Duodenal mucosa (tissue), 2 donors: ENCODE measurements around the gene IKZF3.
"Not testable (repeated sequence)": the region's sequence is repeated elsewhere in the genome, so short reads cannot be mapped to it uniquely, and the experiment has no call there.

Experiments used
- H3K27ac ChIP-seq: one replicate; pipeline ENCODE4 v1.7.0; 2013; ENCODE audit warnings: low read depth, low read length
- H3K27me3 ChIP-seq, 2 donors: one replicate each; pipeline ENCODE4 v1.7.0; 2013; ENCODE audit warnings: low read length in 2 of 2, control low read depth in 1 of 2; ENCODE audit not compliant: insufficient read depth in 2 of 2, control insufficient read depth in 1 of 2
- H3K36me3 ChIP-seq, 2 donors: one replicate each; pipeline ENCODE4 v1.7.0; 2013; ENCODE audit warnings: low read length in 2 of 2, control low read depth in 1 of 2; ENCODE audit not compliant: insufficient read depth in 2 of 2, control insufficient read depth in 1 of 2
- H3K4me1 ChIP-seq, 2 donors: one replicate each; pipeline ENCODE4 v1.7.0; 2013; ENCODE audit warnings: low read length in 2 of 2, control low read depth in 1 of 2; ENCODE audit not compliant: insufficient read depth in 2 of 2, control insufficient read depth in 1 of 2
- H3K4me3 ChIP-seq, 2 donors: one replicate each; pipeline ENCODE4 v1.7.0; 2013; ENCODE audit warnings: low read length in 2 of 2, low read depth in 1 of 2
- H3K9ac ChIP-seq, 2 donors: one replicate each; pipeline ENCODE4 v1.7.0; 2013; ENCODE audit warnings: low read length in 2 of 2, low read depth in 1 of 2
- H3K9me3 ChIP-seq, 2 donors: one replicate each; pipeline ENCODE4 v1.7.0; 2013; ENCODE audit warnings: low read length in 2 of 2, control low read depth in 1 of 2; ENCODE audit not compliant: control insufficient read depth in 1 of 2

IKZF3 gene

DNA sequence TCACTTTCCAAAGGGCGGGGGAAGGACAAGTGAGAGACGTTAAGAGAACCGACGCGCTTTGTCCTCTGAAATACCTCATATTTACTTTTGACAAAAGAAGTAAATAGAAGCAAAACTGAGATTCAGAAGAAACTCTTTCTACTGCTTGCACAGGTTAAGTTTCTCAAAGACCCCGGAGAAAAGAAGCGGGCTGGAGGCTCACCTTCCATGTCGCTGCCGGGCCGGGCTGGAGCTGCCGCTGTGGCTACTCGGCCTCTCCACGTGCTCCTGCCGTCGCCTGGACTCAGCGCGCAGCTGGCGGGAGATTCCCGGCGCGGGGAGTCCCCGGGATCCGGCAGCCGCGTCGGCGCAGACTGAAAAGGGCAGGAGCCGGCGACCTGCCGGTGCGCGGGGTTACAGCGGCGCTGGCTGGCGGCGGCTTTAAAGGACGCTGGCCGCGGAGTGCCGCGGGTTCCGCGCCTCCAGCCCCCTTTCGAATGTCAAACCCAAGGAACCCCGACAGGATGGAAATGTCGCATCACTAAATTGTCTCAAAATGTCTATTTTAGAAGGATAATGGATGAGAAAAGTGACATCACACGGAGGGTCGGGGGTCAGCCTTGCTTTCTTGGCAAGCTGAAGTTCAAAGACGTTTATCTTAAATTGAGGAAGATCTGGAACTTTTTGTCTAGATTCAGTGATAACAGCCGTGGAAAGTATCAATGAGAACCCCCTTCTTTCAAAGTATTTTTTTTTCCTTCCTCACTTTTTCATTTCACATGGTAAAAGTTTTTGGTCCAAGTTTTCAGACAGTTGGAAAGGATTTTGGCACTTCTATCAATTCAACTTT lies at the start of gene IKZF3:
Gene IKZF3, minus strand, starts transcription at position 395 of the 829 bp plus-strand sequence. Its CDS starts 186 bp downstream, at position 209.
- Histone ChIP-seq H3K27ac (peak within 1 kb of the TSS; percentile 17), H3K4me1 (peaks cover 4 to 10% of the 10 kb centered on the region in 2 donors), H3K36me3 (no peaks in the 10 kb centered on the region), H3K27me3 (peaks cover 29 to 35% of the 10 kb centered on the region in 2 donors), H3K4me3 (peak within 1 kb of the TSS; percentile 56 to 63), H3K9ac (peak within 1 kb of the TSS; percentile 18 to 33), H3K9me3 (no peaks in the 10 kb centered on the region)

DNA sequence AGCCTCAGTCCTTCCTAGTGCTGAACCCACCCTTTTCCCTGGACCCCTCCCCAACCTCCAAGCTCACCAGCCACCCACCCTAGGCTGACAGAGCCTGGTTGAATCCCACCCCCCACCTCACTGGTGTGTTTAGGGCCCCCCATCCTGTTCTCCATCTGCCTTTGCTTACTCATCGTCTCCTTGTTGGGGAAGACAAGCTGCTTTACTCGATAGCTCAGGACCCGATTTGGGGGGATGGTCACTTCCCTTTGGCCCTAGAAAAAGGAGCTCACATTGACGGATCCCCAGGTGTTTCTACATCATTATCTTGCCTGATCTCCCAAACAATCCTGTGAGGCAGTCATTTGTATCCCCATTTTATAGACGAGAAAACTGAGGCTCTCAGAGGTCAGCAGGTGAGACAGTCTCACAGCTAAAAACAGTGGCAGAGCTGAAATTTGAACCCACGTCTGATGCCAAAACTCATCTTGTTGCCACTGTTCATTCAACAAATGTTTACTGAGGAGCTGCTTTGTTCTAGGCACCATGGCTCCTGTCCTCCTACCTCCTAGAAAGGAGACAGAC lies 44.8 kb upstream of the IKZF3 start:
- no peak overlapping the region for H3K4me3 ChIP-seq
- no peaks in the 10 kb centered on the region for H3K9me3 ChIP-seq
- H3K9ac ChIP-seq, result no peak overlapping the region
- H3K4me1 ChIP-seq, result no peaks in the 10 kb centered on the region
- H3K27ac ChIP-seq, result no peak overlapping the region
- H3K36me3 ChIP-seq, result peaks cover 31 to 79% of the 10 kb centered on the region in 2 donors
- no peaks in the 10 kb centered on the region for H3K27me3 ChIP-seq

DNA sequence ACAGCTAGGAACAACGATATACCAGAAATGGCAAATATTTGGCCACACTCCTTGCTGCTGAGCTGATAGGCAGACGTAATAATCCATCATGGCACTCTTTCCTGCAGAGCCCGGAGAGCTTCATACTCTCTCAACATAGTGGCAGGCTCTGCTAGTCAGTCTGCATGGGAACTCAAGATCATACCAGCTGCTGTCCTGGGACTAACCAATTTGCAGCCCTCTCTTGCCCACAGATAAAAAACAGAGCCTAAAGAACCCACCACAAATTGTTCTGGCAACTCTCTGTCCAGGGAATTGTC lies 40.8 kb upstream of the IKZF3 start:
- no peak overlapping the region for H3K9ac ChIP-seq
- H3K27ac ChIP-seq, result no peak overlapping the region
- H3K4me3 ChIP-seq, result no peak overlapping the region
- no peaks in the 10 kb centered on the region for H3K9me3 ChIP-seq
- H3K27me3 ChIP-seq, result no peaks in the 10 kb centered on the region
- peaks cover 32 to 55% of the 10 kb centered on the region in 2 donors for H3K36me3 ChIP-seq
- no peaks in the 10 kb centered on the region for H3K4me1 ChIP-seq

DNA sequence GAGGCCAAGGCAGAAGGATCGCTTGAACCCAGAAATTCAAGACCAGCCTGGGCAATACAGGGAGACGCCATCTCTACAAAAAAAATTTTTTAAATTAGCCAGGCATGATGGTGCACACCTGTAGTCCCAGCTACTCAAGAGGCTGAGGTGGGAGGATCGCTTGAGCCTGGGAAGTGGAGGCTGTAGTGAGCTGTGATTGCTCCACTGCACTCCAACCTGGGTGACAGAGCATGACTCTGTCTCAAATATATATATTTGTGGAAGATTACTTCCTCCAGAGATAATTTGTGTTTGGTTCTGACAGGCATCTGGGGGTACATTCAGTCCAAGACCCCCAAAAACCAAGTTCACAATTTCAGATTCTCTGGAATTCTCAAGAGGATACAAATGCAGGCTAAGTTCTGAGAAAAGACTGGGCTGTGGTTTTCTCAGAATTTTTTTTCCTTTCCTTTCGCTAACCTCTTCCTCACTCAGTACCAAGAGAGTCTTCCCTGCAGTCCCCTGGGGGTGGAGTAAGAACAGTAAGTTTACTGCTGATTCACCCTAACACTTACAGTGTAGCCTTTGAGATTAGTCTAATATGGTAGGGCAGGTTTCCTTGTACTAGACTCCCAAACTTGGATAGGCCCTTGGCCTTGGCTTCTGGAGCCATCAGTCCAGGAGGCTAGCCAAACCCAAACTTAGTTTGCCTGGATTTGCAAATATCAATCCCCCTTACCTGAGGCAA lies 39.2 kb upstream of the IKZF3 start:
- Histone ChIP-seq H3K9ac (no peak overlapping the region), H3K27me3 (no peaks in the 10 kb centered on the region), H3K9me3 (no peaks in the 10 kb centered on the region), H3K4me3 (no peak overlapping the region), H3K4me1 (no peaks in the 10 kb centered on the region), H3K36me3 (peaks cover 21 to 39% of the 10 kb centered on the region in 2 donors), H3K27ac (no peak overlapping the region)

DNA sequence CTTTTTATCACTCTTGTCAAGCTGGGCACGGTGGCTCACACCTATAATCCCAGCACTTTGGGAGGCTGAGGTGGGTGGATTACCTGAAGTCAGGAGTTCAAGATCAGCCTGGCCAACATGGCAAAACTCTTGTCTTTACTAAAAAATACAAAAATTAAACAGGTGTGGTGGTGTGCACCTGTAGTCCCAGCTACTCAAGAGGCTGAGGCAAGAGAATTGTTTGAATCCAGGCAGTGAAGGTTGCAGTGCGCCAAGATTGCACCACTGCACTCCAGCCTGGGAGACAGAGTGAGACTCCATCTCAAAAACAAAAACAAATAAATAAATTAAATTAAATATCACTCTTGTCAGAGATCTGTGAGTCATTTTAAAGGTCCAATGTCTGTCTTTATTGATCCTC lies 37.9 kb upstream of the IKZF3 start:
- not testable (repeated sequence) for H3K4me3 ChIP-seq

DNA sequence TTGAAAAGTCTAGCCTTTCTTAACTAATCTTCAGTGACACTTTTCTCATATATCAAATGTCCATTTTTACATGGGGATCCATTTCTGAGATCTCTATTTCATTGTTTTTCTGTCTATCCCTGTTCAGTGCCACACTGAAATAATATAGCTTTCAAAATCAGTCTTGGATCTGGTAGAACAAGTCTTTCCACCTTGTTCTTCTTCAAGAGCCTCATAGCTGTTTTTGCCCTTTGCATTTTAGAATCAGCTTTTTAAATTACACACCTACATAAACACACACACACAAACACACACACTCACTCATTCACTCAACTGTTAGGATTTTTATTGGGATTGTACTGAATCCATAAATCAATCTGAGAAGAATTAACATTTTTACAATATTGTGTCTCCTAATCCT lies 35.1 kb upstream of the IKZF3 start:
- Histone ChIP-seq H3K9me3 (no peaks in the 10 kb centered on the region), H3K27ac (no peak overlapping the region), H3K4me3 (no peak overlapping the region), H3K36me3 (peaks cover 6 to 7% of the 10 kb centered on the region in 2 donors), H3K4me1 (no peaks in the 10 kb centered on the region), H3K9ac (no peak overlapping the region), H3K27me3 (no peaks in the 10 kb centered on the region)

More for the DNA sequence above, 37.9 kb upstream of the IKZF3 start:
- H3K27ac ChIP-seq, H3K4me1 ChIP-seq, H3K9ac ChIP-seq, H3K27me3 ChIP-seq, H3K9me3 ChIP-seq: not testable (repeated sequence)
- peaks cover 17 to 31% of the 10 kb centered on the region in 2 donors for H3K36me3 ChIP-seq

DNA sequence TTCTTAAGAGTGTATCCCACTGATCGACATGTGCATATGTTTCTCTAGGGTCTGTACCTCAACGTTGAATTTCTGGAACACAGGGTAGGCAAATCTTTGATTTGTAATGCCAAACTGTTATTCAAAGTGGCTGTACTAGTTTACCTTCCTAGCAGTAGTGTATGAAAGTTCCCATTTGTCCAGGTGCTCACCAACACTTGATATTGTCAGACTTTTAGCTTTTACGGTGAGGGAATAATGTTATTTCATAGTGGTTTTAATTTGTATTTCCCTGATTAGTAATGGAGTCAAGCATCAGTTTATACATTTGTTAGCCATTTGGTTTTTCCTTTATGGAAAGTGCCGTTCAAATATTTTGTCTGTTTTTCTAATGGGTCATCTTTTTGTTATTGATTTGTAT lies 34.0 kb upstream of the IKZF3 start:
- H3K36me3 ChIP-seq, result no peaks in the 10 kb centered on the region
- H3K9ac ChIP-seq, result no peak overlapping the region
- H3K4me1 ChIP-seq, result no peaks in the 10 kb centered on the region
- H3K4me3 ChIP-seq, result no peak overlapping the region
- no peaks in the 10 kb centered on the region for H3K9me3 ChIP-seq
- H3K27ac ChIP-seq, result no peak overlapping the region
- H3K27me3 ChIP-seq, result no peaks in the 10 kb centered on the region

DNA sequence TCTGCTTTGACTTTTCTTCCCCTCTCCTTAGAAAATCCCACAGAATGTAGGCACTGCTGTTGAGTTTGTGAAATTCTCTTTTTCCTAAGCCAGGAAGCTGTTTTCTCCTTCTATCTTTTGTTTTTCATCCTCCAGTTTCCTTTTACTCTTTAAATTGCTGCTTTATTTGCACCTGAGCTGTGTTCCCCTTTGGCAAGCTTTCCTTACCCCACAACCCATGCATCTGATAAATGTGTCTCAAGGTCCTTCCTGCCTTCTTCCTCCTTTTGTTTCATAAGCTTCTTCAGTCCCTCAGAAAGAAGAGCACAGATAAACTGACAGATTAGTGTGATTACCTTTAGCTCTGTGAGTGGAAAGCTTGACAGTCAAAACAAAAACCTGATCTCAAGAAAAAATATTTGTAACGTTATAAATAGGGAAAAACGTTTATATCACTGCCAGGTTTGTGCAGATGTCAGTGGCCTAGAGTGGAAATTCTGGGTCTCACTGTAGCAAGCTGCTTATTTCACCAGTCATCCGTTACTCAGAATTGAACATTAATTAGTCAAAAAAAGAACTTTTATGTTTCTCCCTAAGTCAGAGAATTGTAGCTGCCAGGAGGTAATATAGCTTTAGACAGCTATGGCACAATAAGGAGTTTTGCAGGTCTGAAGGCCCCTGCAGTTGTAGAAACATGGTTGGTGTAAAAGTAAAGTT lies 30.7 kb upstream of the IKZF3 start:
- Histone ChIP-seq H3K4me1 (no peaks in the 10 kb centered on the region), H3K27ac (no peak overlapping the region), H3K36me3 (no peaks in the 10 kb centered on the region)

DNA sequence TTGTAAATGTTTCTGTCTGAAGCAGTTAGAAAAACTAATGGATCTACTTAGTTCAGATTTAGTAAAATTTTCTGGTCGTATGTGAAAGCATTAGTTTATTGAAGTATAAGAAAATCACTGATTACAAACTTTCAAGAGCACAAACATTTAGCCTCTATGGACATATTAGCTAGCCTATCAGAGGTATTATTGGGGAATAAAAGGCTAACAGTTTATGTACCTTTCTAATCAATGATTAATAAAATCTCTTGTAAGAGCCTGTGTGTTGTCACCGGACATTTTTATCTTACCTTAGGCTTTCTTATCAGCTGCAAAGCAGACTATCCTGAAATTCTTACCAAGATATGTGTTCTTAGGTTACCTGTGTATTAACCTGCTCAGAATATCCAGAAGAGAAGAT lies 25.1 kb upstream of the IKZF3 start:
- H3K27ac ChIP-seq, result no peak overlapping the region
- H3K27me3 ChIP-seq, result no peaks in the 10 kb centered on the region
- H3K9ac ChIP-seq, result no peak overlapping the region
- no peaks in the 10 kb centered on the region for H3K4me1 ChIP-seq
- H3K9me3 ChIP-seq, result no peaks in the 10 kb centered on the region
- H3K4me3 ChIP-seq, result no peak overlapping the region
- H3K36me3 ChIP-seq, result no peaks in the 10 kb centered on the region

More for the DNA sequence above, 30.7 kb upstream of the IKZF3 start:
- H3K9me3 ChIP-seq, result no peaks in the 10 kb centered on the region
- H3K4me3 ChIP-seq, result no peak overlapping the region
- H3K9ac ChIP-seq, result no peak overlapping the region
- no peaks in the 10 kb centered on the region for H3K27me3 ChIP-seq

DNA sequence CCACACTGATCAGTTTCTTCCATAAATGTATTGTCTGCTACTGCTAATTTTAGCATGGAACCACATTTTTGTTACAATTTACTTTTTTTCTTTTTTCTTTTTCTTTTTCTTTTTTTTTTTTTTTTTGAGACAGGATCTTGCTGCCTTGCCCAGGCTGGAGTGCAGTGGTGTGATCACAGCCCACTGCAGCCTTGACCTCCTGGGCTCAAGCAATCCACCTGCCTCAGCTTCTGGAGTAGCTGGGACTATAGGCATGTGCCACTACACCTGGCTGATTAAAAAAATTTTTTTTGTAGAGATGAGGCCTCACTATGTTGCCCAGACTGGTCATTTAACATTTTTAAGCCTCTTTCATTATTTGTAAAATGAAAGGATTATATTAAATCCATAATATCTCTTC lies 23.0 kb upstream of the IKZF3 start:
- H3K9me3 ChIP-seq, result no peaks in the 10 kb centered on the region
- no peaks in the 10 kb centered on the region for H3K4me1 ChIP-seq
- no peak overlapping the region for H3K9ac ChIP-seq
- no peak overlapping the region for H3K4me3 ChIP-seq
- H3K27ac ChIP-seq, result no peak overlapping the region
- H3K27me3 ChIP-seq, result no peaks in the 10 kb centered on the region
- H3K36me3 ChIP-seq, result no peaks in the 10 kb centered on the region
